RKO (cell line): ENCODE results near the gene MAGEE1.

ENCODE experiments used
- DNase-seq: peaks from one replicate; pipeline ENCODE4 v3.0.0-alpha.2; 2016; ENCODE audit warnings: low spot score

Gene MAGEE1, protein sequence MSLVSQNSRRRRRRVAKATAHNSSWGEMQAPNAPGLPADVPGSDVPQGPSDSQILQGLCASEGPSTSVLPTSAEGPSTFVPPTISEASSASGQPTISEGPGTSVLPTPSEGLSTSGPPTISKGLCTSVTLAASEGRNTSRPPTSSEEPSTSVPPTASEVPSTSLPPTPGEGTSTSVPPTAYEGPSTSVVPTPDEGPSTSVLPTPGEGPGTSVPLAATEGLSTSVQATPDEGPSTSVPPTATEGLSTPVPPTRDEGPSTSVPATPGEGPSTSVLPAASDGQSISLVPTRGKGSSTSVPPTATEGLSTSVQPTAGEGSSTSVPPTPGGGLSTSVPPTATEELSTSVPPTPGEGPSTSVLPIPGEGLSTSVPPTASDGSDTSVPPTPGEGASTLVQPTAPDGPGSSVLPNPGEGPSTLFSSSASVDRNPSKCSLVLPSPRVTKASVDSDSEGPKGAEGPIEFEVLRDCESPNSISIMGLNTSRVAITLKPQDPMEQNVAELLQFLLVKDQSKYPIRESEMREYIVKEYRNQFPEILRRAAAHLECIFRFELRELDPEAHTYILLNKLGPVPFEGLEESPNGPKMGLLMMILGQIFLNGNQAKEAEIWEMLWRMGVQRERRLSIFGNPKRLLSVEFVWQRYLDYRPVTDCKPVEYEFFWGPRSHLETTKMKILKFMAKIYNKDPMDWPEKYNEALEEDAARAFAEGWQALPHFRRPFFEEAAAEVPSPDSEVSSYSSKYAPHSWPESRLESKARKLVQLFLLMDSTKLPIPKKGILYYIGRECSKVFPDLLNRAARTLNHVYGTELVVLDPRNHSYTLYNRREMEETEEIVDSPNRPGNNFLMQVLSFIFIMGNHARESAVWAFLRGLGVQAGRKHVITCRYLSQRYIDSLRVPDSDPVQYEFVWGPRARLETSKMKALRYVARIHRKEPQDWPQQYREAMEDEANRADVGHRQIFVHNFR

DNA sequence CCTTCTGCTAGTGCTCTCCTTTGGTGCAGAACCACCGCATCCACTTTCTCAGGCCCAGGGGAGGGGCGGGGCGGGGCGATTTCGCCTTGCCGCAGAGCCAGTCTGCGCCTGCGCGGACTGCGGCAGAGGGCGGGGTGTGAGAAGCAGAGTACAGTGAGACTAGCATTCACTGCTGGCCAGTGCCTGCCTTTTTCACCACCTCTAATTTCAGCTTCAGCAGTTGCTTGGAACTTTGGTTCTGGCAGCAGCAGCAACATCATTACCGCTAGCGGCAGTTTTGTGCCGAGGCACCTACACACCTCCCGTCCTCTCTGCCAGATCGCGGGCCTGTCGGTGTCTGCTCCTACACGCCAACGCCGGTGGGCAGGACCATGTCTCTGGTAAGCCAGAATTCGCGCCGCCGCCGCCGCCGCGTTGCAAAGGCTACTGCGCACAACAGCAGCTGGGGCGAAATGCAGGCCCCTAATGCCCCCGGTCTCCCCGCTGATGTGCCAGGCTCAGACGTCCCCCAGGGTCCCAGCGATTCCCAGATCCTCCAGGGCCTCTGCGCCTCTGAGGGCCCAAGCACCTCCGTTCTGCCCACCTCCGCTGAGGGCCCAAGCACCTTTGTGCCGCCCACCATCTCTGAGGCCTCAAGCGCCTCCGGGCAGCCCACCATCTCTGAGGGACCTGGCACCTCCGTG, at the start of gene MAGEE1:
Gene MAGEE1, plus strand, starts transcription at position 151 of the 683 bp plus-strand sequence. Its CDS starts 221 bp downstream, at position 372.
- DNase-seq, result no peak

DNA sequence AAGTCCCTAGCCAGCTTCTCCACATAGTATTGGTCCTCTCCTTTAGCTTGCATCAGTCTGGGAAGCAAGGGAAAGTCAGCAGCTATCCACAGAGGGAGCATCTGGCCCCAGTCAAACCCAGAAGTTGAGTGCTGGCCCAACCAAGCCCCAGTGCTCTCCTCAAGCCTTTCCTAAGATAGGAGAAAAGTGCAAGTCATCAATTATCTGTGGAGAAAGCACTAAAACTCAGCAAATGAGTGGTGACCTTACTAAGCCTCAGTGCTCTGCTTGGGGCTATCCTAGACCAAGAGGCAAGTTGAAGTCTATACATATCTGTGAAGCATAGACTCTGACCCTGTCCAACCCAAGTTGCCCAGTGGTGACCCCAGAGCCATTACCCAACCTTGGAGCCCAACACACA, 28.5 kb upstream of the MAGEE1 start:
- DNase-seq, result no peak

DNA sequence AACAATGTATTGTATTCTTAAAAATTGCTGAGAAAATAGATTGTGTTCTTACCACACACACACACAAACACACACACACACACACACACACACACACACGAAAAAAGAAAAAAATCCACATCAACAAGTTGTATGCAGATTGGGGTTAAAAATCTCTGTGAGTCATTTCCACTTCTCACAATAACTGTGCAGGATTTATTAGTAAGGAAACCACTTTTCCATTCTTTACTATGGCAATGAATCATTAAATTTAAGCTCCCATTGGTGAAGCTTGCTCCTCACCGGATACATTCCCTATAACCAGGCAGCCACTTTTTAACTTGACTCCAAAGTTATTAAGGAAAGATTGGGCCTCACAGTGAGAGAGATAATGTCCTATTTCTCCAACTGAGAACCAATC, 19.7 kb upstream of the MAGEE1 start:
- no peak for DNase-seq

DNA sequence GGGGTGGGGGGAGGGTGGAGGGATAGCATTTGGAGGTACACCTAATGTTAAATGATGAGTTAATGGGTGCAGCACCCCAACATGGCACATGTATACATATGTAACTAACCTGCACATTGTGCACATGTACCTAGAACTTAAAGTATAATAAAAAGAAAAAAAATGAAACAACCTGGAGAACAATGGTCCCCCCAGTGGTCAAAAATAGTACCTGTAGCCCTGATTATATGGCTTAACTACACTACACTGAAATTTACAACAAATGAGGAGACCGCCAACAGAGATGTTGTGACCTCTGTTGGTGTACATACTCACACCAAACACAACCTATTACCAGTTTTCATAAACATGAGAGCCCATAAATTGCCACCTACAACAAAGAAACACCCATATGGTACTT, 7.3 kb upstream of the MAGEE1 start:
- DNase-seq, result peak; percentile 20

DNA sequence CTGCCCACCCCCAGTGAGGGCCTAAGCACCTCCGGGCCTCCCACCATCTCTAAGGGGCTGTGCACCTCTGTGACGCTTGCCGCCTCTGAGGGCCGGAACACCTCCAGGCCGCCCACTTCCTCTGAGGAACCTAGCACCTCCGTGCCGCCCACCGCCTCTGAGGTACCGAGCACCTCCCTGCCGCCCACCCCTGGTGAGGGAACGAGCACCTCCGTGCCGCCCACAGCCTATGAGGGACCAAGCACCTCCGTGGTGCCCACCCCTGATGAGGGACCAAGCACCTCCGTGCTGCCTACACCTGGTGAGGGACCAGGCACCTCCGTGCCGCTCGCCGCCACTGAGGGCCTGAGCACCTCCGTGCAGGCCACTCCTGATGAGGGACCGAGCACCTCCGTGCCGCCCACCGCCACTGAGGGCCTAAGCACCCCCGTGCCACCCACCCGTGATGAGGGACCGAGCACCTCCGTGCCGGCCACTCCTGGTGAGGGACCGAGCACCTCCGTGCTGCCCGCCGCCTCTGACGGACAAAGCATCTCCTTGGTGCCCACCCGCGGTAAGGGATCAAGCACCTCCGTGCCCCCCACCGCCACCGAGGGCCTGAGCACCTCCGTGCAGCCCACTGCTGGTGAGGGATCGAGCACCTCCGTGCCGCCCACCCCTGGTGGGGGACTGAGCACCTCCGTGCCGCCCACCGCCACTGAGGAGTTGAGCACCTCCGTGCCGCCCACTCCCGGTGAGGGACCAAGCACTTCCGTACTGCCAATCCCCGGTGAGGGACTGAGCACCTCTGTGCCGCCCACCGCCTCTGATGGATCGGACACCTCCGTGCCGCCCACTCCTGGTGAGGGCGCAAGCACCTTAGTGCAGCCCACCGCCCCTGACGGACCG, 977 bp downstream of the MAGEE1 start:
- DNase-seq, result no peak

DNA sequence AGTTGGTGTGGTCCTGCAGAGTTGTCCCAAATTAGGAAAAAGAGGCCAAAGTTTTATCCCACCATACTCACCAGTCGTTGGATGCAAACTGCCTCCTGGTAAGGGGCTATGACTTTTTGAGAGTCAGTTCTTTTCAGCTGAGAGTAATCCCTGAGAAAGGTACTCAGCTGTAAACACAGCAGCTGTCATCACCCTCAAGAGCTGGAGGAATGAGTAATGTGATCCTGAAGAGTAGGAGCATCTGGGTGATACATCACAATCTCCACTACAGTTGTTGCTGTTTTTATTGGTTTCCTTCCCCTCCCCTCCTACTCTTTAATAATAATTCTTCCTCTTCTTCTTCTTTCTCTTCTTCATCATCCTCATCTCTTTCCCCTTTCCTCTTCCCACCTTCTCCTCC, 5.7 kb downstream of the MAGEE1 start:
- DNase-seq, result no peak

DNA sequence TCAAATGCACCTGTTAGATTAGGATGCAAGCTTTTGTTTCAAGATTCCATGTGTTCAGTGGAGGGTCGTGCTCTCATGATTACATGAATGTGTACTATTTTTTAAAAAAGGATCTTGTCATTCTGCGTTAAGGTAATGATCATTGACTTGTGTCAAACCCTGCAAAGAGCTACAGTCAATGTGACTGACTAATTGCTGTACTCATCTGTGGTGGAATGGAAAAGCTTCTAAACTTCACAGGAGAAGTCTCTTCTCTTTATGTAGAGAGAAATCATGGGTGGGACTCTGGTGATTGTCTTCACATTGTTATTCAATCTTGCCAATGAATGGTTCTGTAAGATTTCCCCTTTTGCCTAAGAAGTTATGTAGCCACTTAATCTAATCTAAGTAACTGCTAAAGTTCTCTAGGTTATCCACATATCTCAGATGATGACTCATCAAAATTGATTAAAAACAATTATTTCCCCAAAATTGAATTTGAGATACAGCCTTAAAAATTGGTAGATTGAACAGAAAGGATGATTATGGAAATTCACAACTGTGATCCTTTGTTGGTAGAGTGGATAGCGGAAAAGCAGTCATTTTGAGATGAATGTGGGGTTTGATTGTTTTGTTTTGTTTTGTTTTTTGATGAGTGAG, 6.7 kb downstream of the MAGEE1 start:
- no peak for DNase-seq

DNA sequence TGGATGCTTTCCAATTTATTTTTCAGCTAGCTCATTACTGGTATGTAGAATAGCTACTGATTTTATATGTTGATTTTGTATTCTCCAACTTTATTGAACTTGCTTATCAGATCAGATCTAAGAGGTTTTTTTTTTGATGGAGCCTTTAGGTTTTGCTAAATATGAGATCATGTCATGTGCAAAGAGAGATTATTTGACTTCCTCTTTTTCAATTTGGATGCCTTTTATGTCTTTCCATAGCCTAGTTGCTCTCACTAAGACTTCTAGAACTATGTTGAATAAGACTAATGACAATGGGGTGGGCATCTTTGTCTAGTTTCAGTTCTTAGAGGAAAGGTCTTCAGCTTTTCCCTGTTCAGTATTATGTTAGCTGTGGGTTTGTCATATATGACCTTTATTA, 11.7 kb downstream of the MAGEE1 start:
- DNase-seq, result no peak

DNA sequence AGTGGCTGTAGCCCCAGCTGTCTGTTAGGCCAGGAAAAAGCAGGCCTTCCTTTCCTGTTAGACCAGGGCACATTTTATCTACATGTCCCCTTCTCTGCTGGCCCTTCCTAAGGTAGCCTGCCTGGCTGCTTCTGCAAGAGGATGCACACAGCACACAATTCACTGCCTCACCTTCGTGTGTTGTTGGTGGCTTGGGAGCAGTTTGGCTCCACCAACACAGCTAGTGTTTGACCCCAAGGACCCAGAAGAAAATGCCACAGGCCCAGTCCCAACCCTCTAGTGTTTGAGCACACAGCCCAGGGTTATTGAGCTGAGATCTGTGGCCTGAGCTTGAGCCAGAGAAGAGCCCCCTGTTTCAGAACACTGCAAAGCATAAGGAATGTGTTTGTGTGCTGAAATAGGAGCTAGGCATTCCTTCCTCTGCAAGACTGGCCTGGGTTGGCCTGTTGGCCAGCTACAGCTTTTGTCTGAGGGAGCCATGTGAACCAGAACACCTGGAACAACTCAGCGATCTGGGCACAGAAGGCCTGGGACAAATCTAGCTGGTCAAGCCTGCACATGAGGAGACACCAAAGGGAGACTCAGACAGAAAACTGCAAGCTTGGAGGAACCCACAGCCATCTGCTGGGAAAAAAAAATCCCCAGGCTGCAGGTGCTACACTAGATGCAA, 26.4 kb downstream of the MAGEE1 start:
- no peak for DNase-seq

DNA sequence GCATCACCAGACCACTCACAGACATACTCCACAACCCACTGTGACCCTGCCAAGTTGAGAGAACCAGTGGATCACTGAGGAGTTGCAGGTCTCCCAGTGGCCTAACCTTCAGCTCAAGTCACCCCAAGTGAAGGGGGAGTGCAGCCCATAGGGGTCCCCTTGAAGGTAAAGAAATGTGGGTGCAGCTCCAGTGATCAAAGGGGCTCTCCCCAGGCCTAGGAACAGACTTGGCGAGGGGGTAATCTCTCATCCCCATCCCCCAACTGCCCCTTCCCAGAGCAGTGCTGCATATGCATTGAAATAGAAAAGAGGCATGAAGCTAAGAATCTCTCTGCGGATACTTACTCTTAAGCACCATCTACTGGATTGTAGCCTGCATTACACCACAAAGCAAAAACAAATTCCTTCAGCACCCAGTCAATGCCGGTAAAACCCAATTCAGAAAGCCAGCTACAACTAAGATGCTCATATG, 27.0 kb downstream of the MAGEE1 start:
- peak; percentile 53 for DNase-seq

DNA sequence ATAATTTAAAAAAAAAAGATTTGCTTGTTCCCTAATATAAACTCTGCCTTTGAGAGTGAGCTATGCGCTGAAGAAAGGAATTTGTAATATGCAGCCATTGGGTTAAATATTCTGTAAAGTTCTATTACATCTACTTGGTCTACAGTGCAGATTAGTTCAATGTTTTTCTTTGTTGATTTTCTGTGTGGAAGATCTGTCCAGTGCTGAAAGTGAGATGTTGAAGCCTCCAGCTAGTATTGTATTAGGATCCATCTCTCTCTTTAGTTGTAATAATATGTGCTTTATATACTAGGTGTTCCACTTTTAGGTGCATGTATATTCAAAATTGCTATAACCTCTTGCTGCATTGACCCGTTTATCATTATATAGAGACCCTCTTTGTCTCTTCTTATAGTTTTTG, 49.8 kb downstream of the MAGEE1 start:
- no peak for DNase-seq
